D721Med (cell line): ENCODE results near the gene HSD11B2.

Source experiments
- DNase-seq: peaks from one replicate; pipeline ENCODE4 v3.0.0; 2011; ENCODE audit warnings: low spot score; ENCODE audit not compliant: insufficient read length
- FAIRE-seq: peaks from 2 replicates; lab custom pipeline; 2011; peaks lifted over from hg19 to GRCh38; lab: Jason Lieb, UNC
- CTCF ChIP-seq: IDR thresholded peaks from 2 replicates; pipeline ENCODE4 v1.5.1; 2012; ENCODE audit warnings: mild to moderate bottlenecking, control low read depth; ENCODE audit not compliant: insufficient read depth; ENCODE audit errors: missing control alignments

The HSD11B2 gene

GRCh38 chr16:67397812-67398545, 32.9 kb upstream of the HSD11B2 start:
- no peak for DNase-seq
- no peak for FAIRE-seq
- TF ChIP-seq CTCF, result no peak

- DNase-seq, result no peak
- FAIRE-seq, result no peak
- TF ChIP-seq CTCF, result no peak
Observed at GRCh38 chr16:67398546-67399217, 32.2 kb upstream of the HSD11B2 start.

- FAIRE-seq, result no peak
- TF ChIP-seq CTCF, result peak; percentile 63
- DNase-seq, result no peak
Observed at GRCh38 chr16:67399218-67399733, 31.6 kb upstream of the HSD11B2 start.

- no peak for DNase-seq
- no peak for FAIRE-seq
- TF ChIP-seq CTCF, result no peak
Observed at GRCh38 chr16:67399749-67400704, 30.9 kb upstream of the HSD11B2 start.

GRCh38 chr16:67400901-67401300, 30.0 kb upstream of the HSD11B2 start:
- no peak for FAIRE-seq
- TF ChIP-seq CTCF, result no peak

GRCh38 chr16:67403976-67404555, 26.9 kb upstream of the HSD11B2 start:
- FAIRE-seq, result no peak
- TF ChIP-seq CTCF, result no peak
- DNase-seq, result no peak

More at GRCh38 chr16:67400901-67401300, 30.0 kb upstream of the HSD11B2 start:
- DNase-seq, result no peak
